Stimulated activated CD8-positive, alpha-beta memory T cell treated with anti-CD3 and anti-CD28 coated beads, Interleukin-4, amount 100 ng/mL, for 48 hours (primary cell): ENCODE measurements around the gene RTN4IP1.
"Not testable (repeated sequence)": the region's sequence is repeated elsewhere in the genome, so short reads cannot be mapped to it uniquely, and the experiment has no call there.

Experiments
- DNase-seq: peaks from one replicate; pipeline ENCODE4 v3.0.0-alpha.2; 2020

Gene RTN4IP1

DNA sequence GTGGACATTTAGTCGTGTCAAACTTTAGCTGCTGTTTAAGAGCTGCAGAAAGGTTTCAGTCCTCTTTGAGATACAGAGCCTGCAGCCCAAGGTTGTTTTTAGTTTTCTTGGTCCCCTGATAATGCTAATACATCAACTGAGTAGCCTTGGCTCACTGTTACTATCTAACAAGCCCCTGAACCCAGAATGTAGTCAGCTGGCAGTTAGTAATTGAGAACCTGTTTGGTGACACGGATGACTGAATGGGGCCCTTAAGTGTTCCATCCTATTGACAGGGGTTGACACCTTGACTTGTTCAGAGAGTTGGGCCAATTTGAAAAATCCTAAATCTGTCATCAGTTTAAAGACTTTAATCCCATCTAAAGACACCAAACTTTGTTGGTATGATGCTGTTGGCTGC, 2.8 kb downstream of the RTN4IP1 start:
- no peak for DNase-seq

DNA sequence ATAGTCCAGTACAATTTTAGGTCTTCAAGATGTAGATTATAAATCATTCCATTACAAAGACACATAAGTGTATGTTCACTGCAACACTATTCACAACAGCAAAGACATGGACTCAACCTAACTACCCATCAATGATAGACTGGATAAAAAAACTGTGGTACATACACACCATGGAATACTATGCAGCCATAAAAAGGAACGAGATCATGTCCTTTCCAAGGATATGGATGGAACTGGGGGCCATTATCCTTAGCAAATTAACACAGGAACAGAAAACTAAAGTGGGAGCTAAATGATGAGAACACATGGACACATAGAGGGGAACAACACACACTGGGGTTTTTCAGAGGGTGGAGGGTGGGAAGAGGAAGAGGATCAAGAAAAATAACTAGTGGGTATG, 6.3 kb downstream of the RTN4IP1 start:
- DNase-seq: no peak

GRCh38 chr6:106622412-106622811, 6.9 kb downstream of the RTN4IP1 start:
- no peak for DNase-seq

- DNase-seq: no peak
Observed at GRCh38 chr6:106620931-106621672, 8.2 kb downstream of the RTN4IP1 start.

DNA sequence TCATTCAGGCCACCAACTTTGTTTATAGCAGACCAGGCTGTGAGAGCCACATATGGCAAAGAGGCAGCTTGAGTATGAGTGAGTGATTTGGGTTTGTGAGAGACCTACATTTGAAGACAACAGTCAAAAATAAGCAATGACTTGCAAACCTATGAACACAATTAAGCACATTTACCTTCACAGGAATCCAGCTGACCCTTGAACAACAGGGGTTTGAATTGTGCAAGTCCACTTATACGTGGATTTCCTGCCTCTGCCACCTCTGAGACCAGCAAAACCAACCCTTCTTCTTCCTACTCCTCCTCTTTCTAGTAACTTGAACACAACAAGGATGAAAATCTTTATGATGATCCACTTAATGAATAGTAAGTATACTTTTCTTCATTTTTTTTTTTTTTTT, 10.1 kb downstream of the RTN4IP1 start:
- DNase-seq: no peak

DNA sequence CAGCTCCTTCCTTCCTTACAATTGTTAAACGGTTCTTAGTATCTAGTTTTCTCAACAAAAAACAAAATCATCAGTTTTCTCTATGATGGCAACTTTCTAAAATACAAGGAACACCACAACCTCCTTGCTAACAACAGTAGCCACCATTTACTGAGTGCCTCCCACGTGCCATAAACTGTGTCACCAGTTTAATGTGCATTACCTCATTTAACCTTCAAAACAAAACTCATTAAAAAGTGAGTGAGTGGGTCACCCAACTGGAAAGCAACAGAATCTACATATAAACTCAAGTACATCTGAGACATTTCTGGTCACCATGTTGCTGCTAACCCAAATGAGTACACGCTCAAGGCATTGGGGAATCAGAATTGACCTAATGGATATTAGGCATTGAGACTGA, 11.0 kb downstream of the RTN4IP1 start:
- no peak for DNase-seq

GRCh38 chr6:106617857-106618256, 11.4 kb downstream of the RTN4IP1 start:
- DNase-seq: no peak

DNA sequence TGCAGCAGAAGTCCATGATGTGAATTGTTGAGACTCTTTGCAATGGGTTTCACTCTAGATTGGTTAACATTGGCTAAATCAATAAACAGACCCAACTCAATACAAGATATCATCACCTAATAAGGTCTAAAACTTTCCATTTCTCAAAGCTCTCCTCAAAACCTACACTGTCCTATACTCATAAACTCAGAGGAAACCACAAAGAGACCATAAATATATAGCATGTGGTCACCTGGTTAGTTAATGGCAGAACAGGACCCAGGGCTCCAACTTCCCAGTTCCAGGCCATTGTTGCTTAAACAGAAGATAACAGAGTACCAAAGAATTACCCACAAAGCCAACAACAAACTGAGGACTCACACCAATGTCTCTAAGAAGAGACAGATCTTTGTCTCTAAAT, 12.0 kb downstream of the RTN4IP1 start:
- no peak for DNase-seq

DNA sequence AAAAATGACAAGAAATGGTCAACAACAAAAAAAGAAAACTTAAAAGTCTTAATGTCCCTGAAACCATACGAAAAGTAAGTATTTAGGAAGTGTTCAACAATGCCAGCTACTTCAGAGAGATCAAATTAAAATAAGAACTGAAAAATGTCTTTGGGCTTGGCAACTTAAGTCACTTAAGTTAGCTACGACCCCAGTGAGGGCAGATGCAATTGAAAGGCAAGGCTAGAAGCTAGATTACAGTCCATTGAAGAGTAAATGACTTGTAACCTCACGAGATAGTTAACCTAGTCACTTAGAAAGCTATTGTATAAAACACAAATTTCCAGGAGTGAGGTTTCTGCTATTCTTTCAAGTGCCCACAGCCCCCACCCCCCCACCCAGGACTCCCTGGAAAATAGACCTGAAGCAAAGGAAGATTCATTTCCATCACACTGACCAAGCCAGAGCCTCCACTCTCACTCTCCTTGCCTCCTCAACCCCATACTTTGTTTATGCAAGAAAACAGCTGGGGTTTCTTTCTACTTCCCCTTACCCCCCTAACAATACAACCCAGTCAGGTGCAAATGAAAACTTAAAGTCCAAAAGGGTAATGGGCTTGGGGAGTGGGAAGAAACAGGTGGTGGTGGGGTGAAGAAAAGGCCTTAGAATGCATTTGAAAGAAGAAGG, 14.6 kb downstream of the RTN4IP1 start:
- no peak for DNase-seq

GRCh38 chr6:106614166-106614565, 15.1 kb downstream of the RTN4IP1 start:
- no peak for DNase-seq

DNA sequence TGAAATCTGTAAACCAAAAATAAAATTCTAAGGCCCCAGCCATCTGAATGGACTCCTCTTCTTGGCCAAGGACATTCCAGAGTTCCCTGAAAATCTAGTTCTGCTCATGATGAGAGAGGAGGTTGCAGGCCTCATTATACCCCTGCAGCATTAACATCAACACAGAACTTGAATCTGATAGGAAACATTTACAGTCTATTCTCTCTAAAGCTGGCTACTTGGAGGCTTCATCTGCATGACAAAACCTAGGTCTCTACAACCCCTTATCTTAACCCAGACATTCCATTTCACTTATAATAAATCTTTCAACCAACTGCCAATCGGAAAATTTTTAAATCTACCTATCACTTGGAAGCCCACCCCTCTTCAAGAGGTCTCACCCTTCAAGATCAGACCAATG, 15.7 kb downstream of the RTN4IP1 start:
- DNase-seq: no peak

- no peak for DNase-seq
Observed at GRCh38 chr6:106612671-106613416, 16.5 kb downstream of the RTN4IP1 start.

GRCh38 chr6:106611030-106611429, 18.3 kb downstream of the RTN4IP1 start:
- no peak for DNase-seq

- peak; percentile 31 for DNase-seq
Observed at GRCh38 chr6:106609699-106610098, 19.6 kb downstream of the RTN4IP1 start.

DNA sequence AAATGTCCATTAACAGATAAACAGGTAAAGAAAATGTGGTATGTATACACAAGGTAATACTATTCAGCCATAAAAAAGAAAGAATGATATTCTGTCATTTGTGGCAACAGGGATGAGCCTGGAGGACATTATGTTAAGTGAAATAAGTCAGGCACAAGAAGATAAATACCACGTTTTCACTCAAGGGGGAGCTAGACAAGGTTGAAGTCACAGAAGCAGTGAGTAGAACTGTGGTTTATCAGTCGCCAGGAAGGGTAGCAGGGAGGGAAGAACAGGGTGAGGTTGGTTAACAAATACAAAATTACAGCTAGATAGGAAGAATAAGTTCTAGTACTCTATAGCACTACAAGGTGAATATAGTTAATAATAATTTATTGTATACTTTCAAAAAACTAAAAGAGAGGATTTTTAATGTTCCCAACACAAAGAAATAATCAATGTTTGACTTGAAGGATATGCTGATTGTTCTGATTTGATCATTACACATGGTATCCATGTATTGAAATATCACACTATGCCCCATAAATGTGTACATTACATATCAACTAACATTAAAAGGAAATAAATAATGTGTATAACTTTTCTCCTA, 21.1 kb downstream of the RTN4IP1 start:
- DNase-seq: no peak

GRCh38 chr6:106600329-106600728, 29.0 kb downstream of the RTN4IP1 start:
- no peak for DNase-seq

GRCh38 chr6:106599440-106599839, 29.9 kb downstream of the RTN4IP1 start:
- DNase-seq: no peak

- no peak for DNase-seq
Observed at GRCh38 chr6:106591111-106591825, 38.0 kb downstream of the RTN4IP1 start.

DNA sequence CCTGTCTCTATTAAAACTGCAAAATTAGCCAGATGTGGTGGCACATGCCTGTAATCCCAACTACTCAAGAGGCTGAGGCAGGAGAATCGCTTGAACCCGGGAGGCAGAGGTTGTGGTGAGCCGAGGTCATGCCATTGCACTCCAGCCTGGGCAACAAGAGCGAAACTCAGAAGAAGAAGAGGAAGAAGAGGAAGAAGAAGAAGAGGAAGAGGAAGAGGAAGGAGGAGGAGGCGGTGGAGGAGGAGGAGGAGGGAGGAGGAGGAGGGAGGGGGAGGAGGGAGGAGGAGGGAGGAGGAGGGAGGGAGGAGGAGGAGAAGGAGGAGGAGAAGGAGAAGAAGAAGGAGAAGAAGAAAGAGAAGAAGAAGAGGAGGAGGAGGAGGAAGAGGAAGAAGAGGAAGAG, 40.4 kb downstream of the RTN4IP1 start:
- not testable (repeated sequence) for DNase-seq

GRCh38 chr6:106586815-106587415, 42.4 kb downstream of the RTN4IP1 start:
- no peak for DNase-seq

DNA sequence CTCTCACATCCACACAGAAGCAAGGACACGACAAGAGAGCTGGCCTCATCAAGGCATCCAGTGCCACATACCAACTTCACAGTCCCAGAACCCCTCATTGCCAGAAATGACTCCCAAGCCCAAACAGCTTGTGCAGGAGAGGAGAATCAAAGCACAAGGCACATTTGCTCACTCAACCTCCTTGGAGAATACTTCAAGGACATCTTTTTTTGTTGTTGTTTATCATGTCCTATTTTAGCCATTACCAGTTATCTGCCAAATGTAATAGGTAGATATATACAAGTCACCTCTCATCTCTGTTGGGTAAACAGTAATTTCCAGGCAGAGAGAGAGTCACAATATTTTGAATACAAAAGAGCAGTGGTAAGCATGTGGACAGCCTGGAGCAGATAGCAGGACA, 47.8 kb downstream of the RTN4IP1 start:
- DNase-seq: no peak

DNA sequence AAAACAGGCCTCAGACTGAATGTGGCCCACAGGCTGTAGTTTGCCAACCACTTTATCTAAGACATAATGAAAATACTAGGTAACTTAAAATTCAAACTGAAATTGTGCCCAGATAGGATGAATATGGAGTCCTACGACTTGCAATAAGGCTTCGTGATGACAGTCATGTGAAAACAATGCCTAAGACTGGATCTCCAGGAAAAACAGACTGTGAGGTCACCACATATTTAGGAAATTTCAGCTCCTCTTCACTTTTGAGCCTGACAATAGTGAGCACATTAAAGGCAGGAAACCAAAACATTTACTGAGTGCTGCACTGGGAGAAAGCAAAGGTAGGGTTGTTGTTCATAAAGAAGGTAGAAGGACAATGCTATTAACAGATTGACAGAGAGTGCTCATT, 50.0 kb downstream of the RTN4IP1 start:
- DNase-seq: no peak
